ENCODE measurements around the gene FXYD5.
"Not testable (repeated sequence)": the region's sequence is repeated elsewhere in the genome, so short reads cannot be mapped to it uniquely, and the experiment has no call there.

FXYD5 gene

GRCh38 chr19:35194012-35194984, 39.8 kb downstream of the FXYD5 start:
- no peak for DNase-seq

GRCh38 chr19:35195830-35196229, 41.3 kb downstream of the FXYD5 start:
- DNase-seq = no peak

- DNase-seq = not testable (repeated sequence)
These were observed 42.3 kb downstream of the FXYD5 start for GRCh38 chr19:35196861-35197260.

GRCh38 chr19:35199481-35199880, 44.9 kb downstream of the FXYD5 start:
- DNase-seq = no peak

GRCh38 chr19:35202722-35203688, 48.5 kb downstream of the FXYD5 start:
- DNase-seq = peak; percentile 18

- DNase-seq = no peak
These were observed 50.5 kb downstream of the FXYD5 start for GRCh38 chr19:35204799-35205732.

- no peak for DNase-seq
These were observed 51.3 kb downstream of the FXYD5 start for GRCh38 chr19:35205733-35206323.

- DNase-seq = no peak
These were observed 51.8 kb downstream of the FXYD5 start for GRCh38 chr19:35206379-35206778.

GRCh38 chr19:35206855-35207254, 52.3 kb downstream of the FXYD5 start:
- DNase-seq = no peak

GRCh38 chr19:35207391-35207871, 52.9 kb downstream of the FXYD5 start:
- DNase-seq = no peak

- DNase-seq = no peak
These were observed 53.6 kb downstream of the FXYD5 start for GRCh38 chr19:35208121-35208520.

- no peak for DNase-seq
These were observed 55.1 kb downstream of the FXYD5 start for GRCh38 chr19:35209646-35210045.

GRCh38 chr19:35211545-35212230, 57.2 kb downstream of the FXYD5 start:
- no peak for DNase-seq

GRCh38 chr19:35212241-35212640, 57.7 kb downstream of the FXYD5 start:
- DNase-seq = no peak

GRCh38 chr19:35213663-35214632, 59.4 kb downstream of the FXYD5 start:
- DNase-seq = peak; percentile 92

- no peak for DNase-seq
These were observed 60.4 kb downstream of the FXYD5 start for GRCh38 chr19:35214766-35215422.

GRCh38 chr19:35216016-35216832, 61.7 kb downstream of the FXYD5 start:
- DNase-seq = no peak

Measured in DMS79 treated with DMSO at 0.1 percent for 48 hours (cell line).